Epithelial cell of esophagus (primary cell): ENCODE results near the gene SKOR1.

Source experiments
- DNase-seq: peaks from one replicate; pipeline ENCODE4 v3.0.0; 2010; ENCODE audit warnings: low read depth
- H3K4me3 ChIP-seq: 2 replicates; pipeline ENCODE4 v1.5.1; 2011; ENCODE audit warnings: mild to moderate bottlenecking, low read length, control low read depth
- CTCF ChIP-seq: IDR thresholded peaks from 2 replicates; pipeline ENCODE4 v1.5.1; 2011; ENCODE audit warnings: low read depth, mild to moderate bottlenecking, low read length, control low read depth, inconsistent platforms; ENCODE audit not compliant: insufficient read depth; ENCODE audit errors: missing control alignments

Gene SKOR1

GRCh38 chr15:67794832-67795574, 30.3 kb upstream of the SKOR1 start:
- no peak overlapping the region for H3K4me3 ChIP-seq
- no peak for DNase-seq
- no peak for TF ChIP-seq CTCF

- no peak overlapping the region for H3K4me3 ChIP-seq
- no peak for DNase-seq
- TF ChIP-seq CTCF: no peak
Observed at GRCh38 chr15:67796196-67797127, 28.8 kb upstream of the SKOR1 start.

GRCh38 chr15:67799801-67800205, 25.5 kb upstream of the SKOR1 start:
- no peak for DNase-seq
- no peak overlapping the region for H3K4me3 ChIP-seq
- no peak for TF ChIP-seq CTCF

- no peak for DNase-seq
- no peak for TF ChIP-seq CTCF
- H3K4me3 ChIP-seq: no peak overlapping the region
Observed at GRCh38 chr15:67801142-67801541, 24.2 kb upstream of the SKOR1 start.

GRCh38 chr15:67801926-67802914, 23.1 kb upstream of the SKOR1 start:
- DNase-seq: no peak
- TF ChIP-seq CTCF: no peak
- no peak overlapping the region for H3K4me3 ChIP-seq

- H3K4me3 ChIP-seq: no peak overlapping the region
- no peak for DNase-seq
- TF ChIP-seq CTCF: no peak
Observed at GRCh38 chr15:67803299-67803698, 22.0 kb upstream of the SKOR1 start.
